ENCODE results near the gene CDX1.

CDX1 gene

DNA sequence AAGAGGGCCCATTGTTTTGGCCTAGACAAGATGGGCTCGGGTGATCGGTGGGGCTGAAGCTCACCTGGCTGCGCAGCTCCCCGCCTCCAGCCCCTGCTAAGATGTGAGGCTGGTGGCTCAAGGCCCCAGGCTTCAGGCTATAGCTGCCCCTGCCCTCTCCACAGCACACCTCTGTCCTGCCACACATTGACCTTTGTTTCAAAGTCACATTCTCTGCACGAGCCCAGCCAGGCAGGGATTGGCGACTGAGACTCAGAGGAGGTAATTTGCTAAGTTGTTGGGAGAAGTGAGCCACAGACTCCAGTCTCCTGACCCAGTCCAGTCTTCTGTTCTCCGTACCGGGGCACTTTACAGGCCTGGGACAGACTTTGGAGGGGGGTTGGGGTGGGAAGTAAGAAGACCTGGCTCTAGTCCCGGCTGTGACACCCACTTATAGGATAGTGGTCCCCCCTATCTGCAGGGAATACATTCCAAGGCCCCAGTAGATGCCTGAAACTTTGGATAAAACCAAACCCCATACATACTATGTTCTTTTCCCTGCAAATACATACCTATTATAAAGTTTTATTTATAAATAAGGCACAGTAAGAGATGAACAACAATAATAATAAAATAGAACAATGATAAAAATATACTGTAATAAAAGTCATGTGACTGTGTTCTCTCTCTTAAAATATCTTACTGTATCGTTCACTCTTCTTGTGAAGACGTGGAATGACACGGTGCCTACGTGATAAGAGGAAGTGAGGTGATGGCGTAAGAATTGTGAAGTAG is 24.2 kb upstream of the CDX1 start:
- no peak overlapping the region for H3K4me3 ChIP-seq (ENCODE audit: low read length)
- H3K4me1 ChIP-seq (ENCODE audit: insufficient read depth, low read length): peaks cover 28% of the 10 kb centered on the region
- no peaks in the 10 kb centered on the region for H3K36me3 ChIP-seq (ENCODE audit: insufficient read depth, low read depth, low read length)
- H3K27me3 ChIP-seq (ENCODE audit: insufficient read depth, low read length): no peaks in the 10 kb centered on the region
- no peak overlapping the region for H3K27ac ChIP-seq (ENCODE audit: low read length)
- H3K9ac ChIP-seq (ENCODE audit: low read depth, low read length): no peak overlapping the region
- no peaks in the 10 kb centered on the region for H3K9me3 ChIP-seq (ENCODE audit: insufficient read depth, low read depth, low read length)

DNA sequence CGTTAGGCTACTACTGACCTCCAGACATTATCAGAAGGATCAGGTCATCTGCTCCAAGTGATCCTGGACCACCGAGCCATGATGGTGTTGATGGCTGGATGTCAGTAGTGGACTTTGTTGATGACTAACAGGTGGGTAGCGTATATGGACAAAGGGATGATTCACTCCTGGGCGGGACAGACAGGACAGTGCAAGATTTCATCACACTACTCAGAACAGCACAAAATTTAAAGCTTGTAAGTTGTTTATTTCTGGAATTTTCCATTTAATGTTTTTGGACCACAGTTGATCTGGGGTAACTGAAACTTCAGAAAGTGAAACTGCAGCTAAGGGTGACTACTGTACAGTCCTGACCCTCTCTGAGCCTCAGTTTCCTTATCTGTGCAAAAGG is 23.6 kb upstream of the CDX1 start:
- no peaks in the 10 kb centered on the region for H3K9me3 ChIP-seq (ENCODE audit: insufficient read depth, low read depth, low read length)
- H3K4me1 ChIP-seq (ENCODE audit: insufficient read depth, low read length): peaks cover 23% of the 10 kb centered on the region
- no peak overlapping the region for H3K9ac ChIP-seq (ENCODE audit: low read depth, low read length)
- no peak overlapping the region for H3K4me3 ChIP-seq (ENCODE audit: low read length)
- no peak overlapping the region for H3K27ac ChIP-seq (ENCODE audit: low read length)
- H3K36me3 ChIP-seq (ENCODE audit: insufficient read depth, low read depth, low read length): no peaks in the 10 kb centered on the region
- H3K27me3 ChIP-seq (ENCODE audit: insufficient read depth, low read length): no peaks in the 10 kb centered on the region

DNA sequence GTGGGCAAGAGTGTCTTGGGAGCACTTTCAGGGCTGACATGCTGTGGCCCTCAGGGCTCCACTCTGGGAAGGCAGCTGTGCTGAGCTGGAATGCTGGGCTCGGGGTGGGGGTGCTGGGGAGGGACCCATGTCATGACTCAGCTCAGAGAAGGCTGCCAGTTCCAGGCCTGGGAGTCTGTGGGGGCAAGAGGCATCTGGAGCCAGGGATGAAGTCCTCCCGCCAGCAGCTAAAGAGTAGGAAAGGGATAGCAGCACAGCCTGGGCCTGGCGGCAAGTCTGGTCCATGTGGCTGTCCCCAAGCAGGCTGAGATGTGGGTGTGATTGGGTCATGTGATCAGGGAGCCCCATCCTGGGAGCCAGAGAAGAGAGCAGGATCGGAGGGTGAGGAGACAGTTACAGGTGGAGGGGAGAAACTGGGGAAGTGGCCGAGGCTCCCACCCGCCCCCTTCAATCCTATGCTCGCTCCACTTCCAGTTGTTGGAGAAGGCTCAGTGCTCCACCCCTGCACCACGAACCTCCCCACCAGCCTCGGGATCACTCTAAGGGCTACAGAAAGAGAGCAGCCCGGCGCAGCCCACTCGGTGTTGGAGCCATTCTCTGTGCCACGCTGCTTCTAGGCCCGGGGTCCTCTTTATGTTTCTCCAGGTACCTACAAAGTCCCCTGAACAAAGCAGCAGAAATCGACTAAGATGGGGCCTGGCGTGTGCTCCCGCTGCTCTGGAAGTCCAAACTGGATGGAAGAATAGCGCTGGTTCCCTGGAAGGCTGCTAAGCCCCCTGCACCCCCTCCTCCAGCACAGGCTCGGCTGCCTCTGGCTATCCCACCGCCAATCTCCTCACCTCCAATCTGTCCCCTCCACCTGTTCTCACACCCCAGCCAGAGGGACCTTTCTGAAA is 23.0 kb upstream of the CDX1 start:
- no peaks in the 10 kb centered on the region for H3K27me3 ChIP-seq (ENCODE audit: insufficient read depth, low read length)
- H3K9me3 ChIP-seq (ENCODE audit: insufficient read depth, low read depth, low read length): no peaks in the 10 kb centered on the region
- H3K4me3 ChIP-seq (ENCODE audit: low read length): no peak overlapping the region
- H3K36me3 ChIP-seq (ENCODE audit: insufficient read depth, low read depth, low read length): no peaks in the 10 kb centered on the region
- no peak overlapping the region for H3K9ac ChIP-seq (ENCODE audit: low read depth, low read length)
- H3K27ac ChIP-seq (ENCODE audit: low read length): no peak overlapping the region
- H3K4me1 ChIP-seq (ENCODE audit: insufficient read depth, low read length): peaks cover 19% of the 10 kb centered on the region

DNA sequence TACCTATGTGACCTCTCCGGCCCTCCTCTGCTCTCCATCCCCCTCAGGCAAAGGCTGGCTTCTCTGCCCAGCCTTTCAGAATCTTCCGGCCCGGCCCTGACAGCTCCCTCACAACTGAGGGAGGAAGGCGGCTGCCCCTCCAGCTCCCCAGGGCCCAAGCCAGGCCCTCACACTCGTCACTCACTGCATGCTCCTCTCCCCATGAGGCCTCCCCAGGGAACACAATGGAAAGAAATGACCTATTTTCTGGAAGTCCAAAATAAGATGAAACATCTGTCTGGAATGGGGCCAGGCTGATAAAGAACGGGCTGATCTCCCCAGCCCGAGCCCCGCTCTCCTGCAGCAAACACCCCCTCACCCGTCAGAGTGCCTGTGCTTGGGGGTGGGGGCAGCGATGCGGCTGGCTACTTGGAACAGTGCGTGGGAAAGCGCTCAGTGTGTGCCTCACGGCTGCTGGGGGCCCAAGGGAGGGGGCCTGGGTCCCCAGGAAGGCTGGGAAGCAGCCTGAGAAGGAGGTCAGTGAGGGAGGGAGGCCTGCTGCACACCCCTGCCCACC is 22.3 kb upstream of the CDX1 start:
- H3K4me3 ChIP-seq (ENCODE audit: low read length): no peak overlapping the region

DNA sequence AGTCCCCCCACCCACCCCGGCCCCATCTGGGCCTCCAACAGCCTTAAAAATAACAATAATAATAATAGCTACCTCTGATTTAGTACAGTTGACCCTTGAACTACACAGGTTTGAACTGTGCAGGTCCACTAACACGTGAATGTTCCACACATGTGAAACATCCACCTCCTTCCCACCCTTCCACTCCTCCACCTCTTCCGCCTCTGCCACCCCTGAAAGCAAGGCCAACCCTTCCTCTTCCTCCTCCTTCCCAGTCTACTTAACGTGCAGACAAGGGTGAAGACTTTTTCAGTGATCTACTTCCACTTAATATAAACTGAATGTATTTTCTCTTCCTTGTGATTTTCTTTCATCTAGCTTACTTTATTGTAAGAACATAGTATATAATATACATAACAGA is 21.7 kb upstream of the CDX1 start:
- no peaks in the 10 kb centered on the region for H3K27me3 ChIP-seq (ENCODE audit: insufficient read depth, low read length)
- H3K27ac ChIP-seq (ENCODE audit: low read length): no peak overlapping the region
- H3K9me3 ChIP-seq (ENCODE audit: insufficient read depth, low read depth, low read length): no peaks in the 10 kb centered on the region
- no peaks in the 10 kb centered on the region for H3K36me3 ChIP-seq (ENCODE audit: insufficient read depth, low read depth, low read length)
- peaks cover 14% of the 10 kb centered on the region for H3K4me1 ChIP-seq (ENCODE audit: insufficient read depth, low read length)
- H3K9ac ChIP-seq (ENCODE audit: low read depth, low read length): no peak overlapping the region; the same call in 1 of the 2 replicates
- H3K4me3 ChIP-seq (ENCODE audit: low read length): no peak overlapping the region

More for the DNA sequence above, 22.3 kb upstream of the CDX1 start:
- Histone ChIP-seq H3K36me3 (ENCODE audit: insufficient read depth, low read depth, low read length) (no peaks in the 10 kb centered on the region), H3K9ac (ENCODE audit: low read depth, low read length) (no peak overlapping the region; the same call in 1 of the 2 replicates), H3K9me3 (ENCODE audit: insufficient read depth, low read depth, low read length) (no peaks in the 10 kb centered on the region), H3K4me1 (ENCODE audit: insufficient read depth, low read length) (peaks cover 14% of the 10 kb centered on the region), H3K27me3 (ENCODE audit: insufficient read depth, low read length) (no peaks in the 10 kb centered on the region), H3K27ac (ENCODE audit: low read length) (no peak overlapping the region)

DNA sequence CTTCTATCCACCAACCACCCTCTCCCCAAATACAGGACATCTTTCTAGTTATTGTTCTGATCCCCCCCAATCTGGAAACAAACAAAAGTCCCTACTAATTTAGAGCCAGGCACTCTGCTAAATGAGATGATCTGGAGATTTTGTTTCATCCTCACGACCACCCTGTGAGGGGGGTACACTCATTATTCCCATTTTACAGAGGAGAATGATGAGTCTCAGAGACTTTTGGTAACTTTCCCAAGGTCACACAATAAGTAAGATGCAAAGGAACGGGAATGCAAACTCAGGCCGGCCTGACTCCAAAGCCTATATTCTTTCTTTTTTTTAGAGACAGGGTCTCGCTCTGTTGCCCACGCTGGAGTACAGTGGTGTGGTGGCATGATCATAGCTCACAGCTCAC is 20.3 kb upstream of the CDX1 start:
- Histone ChIP-seq H3K9ac (ENCODE audit: low read depth, low read length) (no peak overlapping the region), H3K36me3 (ENCODE audit: insufficient read depth, low read depth, low read length) (no peaks in the 10 kb centered on the region), H3K27me3 (ENCODE audit: insufficient read depth, low read length) (no peaks in the 10 kb centered on the region), H3K9me3 (ENCODE audit: insufficient read depth, low read depth, low read length) (no peaks in the 10 kb centered on the region), H3K4me3 (ENCODE audit: low read length) (no peak overlapping the region), H3K4me1 (ENCODE audit: insufficient read depth, low read length) (peaks cover 14% of the 10 kb centered on the region), H3K27ac (ENCODE audit: low read length) (no peak overlapping the region)

DNA sequence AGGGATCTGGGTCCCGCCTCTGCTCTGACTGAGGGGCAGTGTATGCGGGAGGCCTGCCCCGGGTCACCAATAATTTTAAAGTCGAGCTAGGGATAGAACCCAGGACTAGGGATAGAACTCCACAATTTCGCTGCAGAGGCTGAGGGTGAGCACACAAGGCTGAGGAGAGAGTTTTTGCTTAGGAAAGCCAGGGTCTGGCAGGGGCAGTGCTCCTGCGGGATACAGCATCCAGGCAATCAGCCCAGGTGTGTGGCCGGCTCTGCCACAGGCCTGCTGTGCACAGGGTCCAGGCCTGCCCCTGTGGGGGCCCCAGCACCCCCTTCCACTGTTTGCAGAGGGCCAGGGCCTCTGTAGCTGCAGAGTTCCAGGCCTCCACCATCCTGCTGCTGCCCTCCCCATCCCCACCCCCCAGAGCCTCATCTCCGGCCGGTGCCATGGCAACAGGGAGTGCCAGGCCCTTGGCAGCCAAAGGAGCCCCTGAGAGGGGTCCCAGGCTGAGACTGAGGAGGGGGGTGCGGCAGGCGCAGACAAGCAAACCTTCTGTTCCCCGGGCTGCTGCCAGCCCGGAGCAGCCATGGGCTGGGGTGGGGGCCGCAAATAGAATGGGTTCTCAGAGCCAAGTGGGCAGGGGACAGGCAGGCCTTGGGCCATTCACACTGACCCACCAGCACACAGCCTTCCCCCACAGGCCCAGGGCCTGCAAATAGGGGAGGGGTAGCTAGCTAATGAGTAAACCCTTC is 19.5 kb upstream of the CDX1 start:
- no peak overlapping the region for H3K9ac ChIP-seq (ENCODE audit: low read depth, low read length)
- peaks cover 14% of the 10 kb centered on the region for H3K4me1 ChIP-seq (ENCODE audit: insufficient read depth, low read length)
- no peak overlapping the region for H3K27ac ChIP-seq (ENCODE audit: low read length)
- no peaks in the 10 kb centered on the region for H3K27me3 ChIP-seq (ENCODE audit: insufficient read depth, low read length)
- no peaks in the 10 kb centered on the region for H3K36me3 ChIP-seq (ENCODE audit: insufficient read depth, low read depth, low read length)
- H3K4me3 ChIP-seq (ENCODE audit: low read length): no peak overlapping the region
- H3K9me3 ChIP-seq (ENCODE audit: insufficient read depth, low read depth, low read length): no peaks in the 10 kb centered on the region

DNA sequence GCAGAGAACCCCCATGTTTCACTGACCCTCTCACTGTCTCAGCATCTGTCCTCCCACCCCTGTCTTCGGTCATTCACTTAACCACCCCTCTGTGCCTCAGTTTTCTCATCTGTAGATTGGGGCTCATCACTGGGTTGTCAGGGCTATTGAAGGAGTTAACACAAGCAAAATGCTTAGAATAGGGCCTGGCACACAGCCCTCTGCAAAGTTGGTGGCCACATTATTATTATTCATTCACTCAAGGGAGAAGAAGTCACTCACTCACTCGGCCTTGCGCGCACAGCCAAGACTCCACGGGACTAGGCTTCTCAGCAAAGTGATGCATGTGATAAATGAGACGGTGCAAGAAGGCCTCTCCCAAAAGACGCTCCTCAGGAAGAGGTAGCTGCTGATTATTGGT is 18.9 kb upstream of the CDX1 start:
- H3K4me1 ChIP-seq (ENCODE audit: insufficient read depth, low read length): peaks cover 11% of the 10 kb centered on the region; the same call in 1 of the 2 replicates

DNA sequence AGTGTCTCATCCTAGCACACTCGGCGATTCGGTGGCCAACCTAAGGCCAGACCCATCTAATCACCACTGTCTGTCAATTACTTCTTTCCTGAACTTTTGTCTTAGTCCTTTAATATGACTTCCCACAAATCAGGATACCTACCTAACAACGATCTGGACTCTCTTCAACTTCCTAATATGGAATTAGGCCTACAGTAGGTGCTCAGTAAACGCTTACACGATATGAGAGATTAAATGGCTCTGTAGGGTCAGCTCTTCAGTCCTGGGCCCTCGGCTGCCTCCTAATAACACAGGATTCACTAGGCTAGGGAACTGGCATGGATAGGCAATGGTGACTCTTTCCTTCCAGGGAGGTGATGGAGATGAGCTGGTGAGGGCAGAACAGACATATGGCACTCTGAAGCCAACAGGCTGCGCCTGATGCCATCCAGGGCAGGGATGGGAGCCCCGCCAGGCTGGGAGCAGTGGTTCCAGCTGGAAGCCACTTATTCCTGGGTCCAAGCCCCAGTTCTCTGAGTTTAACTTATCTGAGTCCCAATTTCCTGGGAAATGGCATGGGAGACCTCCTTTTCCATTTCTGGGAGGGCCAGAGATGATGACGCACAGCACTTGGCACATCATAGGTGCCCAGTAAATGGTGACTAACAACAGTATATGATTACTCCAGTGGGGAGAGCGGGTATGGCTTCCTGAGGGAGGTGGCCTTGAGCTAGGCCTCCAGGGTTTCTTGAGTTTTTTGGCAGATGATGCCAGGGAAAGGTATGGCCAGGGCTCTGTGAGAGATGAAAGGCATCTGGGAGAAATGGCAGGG is 18.3 kb upstream of the CDX1 start:
- no peaks in the 10 kb centered on the region for H3K9me3 ChIP-seq (ENCODE audit: insufficient read depth, low read depth, low read length)
- H3K27me3 ChIP-seq (ENCODE audit: insufficient read depth, low read length): no peaks in the 10 kb centered on the region
- H3K4me3 ChIP-seq (ENCODE audit: low read length): no peak overlapping the region
- no peaks in the 10 kb centered on the region for H3K36me3 ChIP-seq (ENCODE audit: insufficient read depth, low read depth, low read length)
- no peak overlapping the region for H3K27ac ChIP-seq (ENCODE audit: low read length)
- H3K9ac ChIP-seq (ENCODE audit: low read depth, low read length): no peak overlapping the region
- H3K4me1 ChIP-seq (ENCODE audit: insufficient read depth, low read length): peaks cover 12% of the 10 kb centered on the region

More for the DNA sequence above, 18.9 kb upstream of the CDX1 start:
- Histone ChIP-seq H3K9me3 (ENCODE audit: insufficient read depth, low read depth, low read length) (no peaks in the 10 kb centered on the region), H3K9ac (ENCODE audit: low read depth, low read length) (no peak overlapping the region), H3K27me3 (ENCODE audit: insufficient read depth, low read length) (no peaks in the 10 kb centered on the region), H3K27ac (ENCODE audit: low read length) (no peak overlapping the region), H3K4me3 (ENCODE audit: low read length) (no peak overlapping the region), H3K36me3 (ENCODE audit: insufficient read depth, low read depth, low read length) (no peaks in the 10 kb centered on the region)

DNA sequence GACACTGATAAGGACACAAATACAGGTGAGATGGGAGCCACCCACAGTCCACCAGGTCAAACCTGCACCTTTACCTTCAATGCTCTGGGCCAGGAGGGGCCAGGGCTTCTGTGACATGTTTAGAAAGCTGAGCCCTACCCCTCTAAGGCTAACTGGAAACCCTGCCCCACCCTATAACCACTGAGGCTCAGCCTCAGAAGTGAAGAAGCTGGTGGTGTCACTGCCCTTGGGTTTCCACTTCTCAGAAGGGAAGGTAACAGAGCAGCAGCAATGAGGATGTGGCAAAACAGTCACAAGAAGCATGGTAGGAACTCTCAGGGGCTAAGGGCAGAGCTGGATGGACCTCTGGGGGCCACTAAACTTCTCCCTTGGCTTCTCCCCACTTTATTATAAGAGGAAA is 17.0 kb upstream of the CDX1 start:
- H3K27me3 ChIP-seq (ENCODE audit: insufficient read depth, low read length): no peaks in the 10 kb centered on the region
- H3K9me3 ChIP-seq (ENCODE audit: insufficient read depth, low read depth, low read length): no peaks in the 10 kb centered on the region
- H3K4me3 ChIP-seq (ENCODE audit: low read length): no peak overlapping the region
- H3K9ac ChIP-seq (ENCODE audit: low read depth, low read length): no peak overlapping the region
- H3K4me1 ChIP-seq (ENCODE audit: insufficient read depth, low read length): peaks cover 12% of the 10 kb centered on the region
- H3K36me3 ChIP-seq (ENCODE audit: insufficient read depth, low read depth, low read length): no peaks in the 10 kb centered on the region
- no peak overlapping the region for H3K27ac ChIP-seq (ENCODE audit: low read length)

All from iPS-20b (cell line).